Non-pigmented ciliary epithelial cell (primary cell): ENCODE results near the gene PBX3.
A peak's percentile ranks its signal among the peaks of the same experiment; 100 is the strongest.

ENCODE experiments used
- DNase-seq: peaks from one replicate; pipeline ENCODE4 v3.0.0-alpha.2; 2010; ENCODE audit warnings: low read depth

PBX3 gene

DNA sequence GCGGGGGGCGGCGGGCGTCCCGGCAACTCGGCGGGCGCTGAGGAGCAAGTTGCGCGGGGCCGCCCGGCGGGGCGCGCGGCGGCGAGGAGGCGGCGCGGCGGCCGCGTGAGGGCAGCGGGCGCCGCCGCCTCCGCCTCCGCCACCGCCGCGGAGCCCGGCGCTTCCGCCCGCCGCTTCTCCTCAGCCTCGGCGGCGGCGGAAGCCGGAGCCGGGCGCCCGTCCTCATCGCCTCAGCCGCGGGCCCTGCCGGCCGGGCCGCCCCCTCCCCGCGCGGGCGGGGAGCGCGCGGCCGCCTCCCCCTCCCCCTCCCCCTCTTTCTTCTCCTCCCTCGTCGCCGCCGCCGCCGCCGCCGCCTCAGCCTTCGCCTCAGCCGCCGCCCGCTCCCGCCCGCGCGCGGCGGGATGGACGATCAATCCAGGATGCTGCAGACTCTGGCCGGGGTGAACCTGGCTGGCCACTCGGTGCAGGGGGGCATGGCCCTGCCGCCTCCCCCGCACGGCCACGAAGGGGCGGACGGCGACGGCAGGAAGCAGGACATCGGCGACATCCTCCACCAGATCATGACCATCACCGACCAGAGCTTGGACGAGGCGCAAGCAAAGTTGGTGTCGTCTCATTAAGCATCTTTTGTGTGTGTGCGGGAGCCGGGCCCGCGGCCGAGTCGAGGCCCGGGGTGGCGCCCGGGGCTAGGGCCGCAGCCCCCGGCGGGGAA lies at the start of gene PBX3:
Gene PBX3 (plus strand): TSS at position 321 of the 712 bp plus-strand sequence.
- DNase-seq: no peak

DNA sequence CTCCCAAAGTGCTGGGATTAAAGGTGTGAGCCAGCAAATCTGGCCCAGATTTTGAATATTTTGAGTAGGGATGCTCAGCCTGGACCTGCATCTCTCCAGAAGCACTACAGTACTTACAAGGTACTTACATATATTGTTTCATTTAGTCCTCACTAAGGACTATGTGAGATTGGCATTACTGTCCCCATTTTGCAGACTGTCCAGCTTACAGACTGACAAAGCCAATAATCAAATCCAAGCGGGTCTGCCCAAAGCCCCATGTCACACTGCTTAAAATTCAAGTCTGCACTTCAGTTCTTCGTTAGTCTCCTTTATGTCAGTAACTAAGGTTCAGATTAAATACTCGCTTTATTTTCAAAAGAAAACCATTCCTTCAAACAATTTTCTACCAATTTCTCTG lies 47.3 kb upstream of the PBX3 start:
- no peak for DNase-seq

DNA sequence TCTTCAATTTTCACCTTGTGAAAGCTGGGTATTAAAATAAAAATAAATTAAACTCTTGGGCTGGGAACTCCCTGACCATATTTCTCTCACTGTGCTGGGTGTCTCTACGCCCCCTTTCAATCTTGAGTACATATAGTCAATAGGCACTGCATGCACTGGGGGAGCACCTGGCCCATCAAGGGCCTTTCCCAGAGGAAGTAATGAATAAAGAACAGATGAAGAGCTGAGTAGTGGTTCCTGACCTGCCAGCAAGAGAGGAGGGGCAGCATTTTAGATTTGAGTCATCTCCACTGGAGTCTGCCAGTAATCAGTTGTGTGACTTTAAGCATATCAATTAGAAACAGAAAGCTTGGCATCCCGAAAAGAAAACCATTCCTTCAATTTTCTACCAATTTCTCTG lies 46.4 kb upstream of the PBX3 start:
- no peak for DNase-seq

DNA sequence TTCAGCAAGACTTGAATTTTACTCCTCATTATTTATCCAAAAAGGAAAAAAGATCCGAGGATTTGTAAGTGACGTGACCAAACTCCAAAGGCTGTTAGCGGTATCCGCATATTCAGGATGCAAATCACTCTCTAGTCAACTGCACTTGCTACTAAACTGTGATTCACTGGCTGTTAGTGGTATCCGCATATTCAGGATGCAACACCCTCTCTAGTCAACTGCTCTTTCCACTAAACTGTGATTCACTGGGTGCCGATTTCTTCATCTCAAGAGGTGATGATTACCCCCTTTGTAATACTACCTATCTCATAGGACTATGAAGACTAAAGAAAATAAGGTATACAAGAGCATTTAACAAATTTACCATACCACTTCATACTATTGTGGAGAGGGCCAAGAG lies 45.8 kb upstream of the PBX3 start:
- peak; percentile 22 for DNase-seq

DNA sequence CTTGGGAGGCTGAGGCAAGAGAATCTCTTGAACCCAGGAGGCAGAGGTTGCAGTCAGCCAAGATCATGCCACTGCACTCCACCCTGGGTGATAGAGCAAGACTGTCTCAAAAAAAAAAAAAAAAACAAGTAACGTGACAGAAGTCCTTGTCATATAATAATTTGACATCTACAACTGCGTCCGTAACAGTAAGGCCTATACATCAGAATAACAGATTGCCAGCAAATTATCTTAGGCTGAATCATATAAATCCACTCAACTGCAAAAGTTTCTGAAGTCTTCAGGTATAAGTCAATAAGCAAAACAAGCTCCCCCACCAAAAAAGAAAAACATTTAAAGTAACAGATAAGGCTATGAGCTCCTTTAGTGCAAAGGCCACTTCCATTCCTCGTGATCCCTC lies 43.5 kb upstream of the PBX3 start:
- no peak for DNase-seq

DNA sequence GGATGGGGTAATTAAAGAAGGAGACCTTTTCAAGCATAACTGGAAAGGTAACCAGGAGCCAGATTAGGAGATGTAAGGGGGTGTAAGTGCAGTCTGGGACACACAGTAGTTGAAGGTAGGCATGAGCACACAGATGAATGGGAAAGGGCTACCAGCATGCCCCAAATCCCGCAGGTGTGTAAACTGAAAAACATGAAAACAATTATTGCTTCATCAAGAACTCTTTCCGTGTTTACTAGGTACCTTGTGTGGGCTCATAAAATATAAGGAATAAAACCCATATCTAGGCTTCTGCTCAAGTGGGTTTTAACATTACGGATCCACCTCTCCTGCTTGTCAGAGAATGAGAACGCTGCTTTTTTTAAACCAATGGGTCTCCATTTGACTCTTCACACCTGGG lies 41.3 kb upstream of the PBX3 start:
- DNase-seq: no peak

DNA sequence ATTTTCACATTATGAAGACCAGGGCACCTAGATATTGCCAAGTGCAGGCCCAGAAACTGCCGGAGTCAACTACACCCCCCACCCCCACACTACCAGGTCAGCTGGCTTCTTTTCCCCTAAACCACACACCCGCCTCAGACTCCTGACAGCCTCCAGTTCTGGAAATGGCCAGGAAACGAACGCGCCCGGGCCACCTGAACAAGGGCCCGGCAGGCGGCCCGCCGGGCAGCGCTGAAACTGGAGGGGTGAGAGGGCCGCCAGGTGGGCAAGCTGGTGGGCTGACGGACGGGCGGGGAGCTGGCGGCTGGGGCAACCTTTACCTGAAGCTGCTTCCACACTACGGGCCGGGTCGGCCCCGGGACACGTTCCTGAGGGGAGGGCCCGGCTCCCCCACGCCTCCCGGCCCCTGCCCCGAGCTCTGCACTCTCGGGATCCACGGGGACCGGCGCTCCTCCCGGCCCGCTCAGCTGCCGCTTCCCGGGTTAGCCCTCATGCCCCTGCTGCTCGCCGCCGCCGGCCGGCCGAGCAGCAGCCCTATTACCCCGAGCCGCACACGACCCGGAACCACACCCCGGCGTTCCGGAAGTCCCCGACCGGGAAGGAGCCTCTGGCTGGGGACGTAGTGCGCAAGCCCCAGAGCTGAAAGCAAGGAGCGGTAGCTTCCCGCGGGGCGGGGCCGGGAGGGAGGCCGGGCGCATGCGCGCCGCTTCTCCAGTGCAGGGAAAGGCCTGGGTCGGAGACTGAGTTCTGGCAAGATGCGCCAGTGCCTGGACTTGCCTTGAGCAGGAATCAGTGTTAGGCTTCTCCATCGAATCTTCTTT lies 40.3 kb upstream of the PBX3 start, which contains the start of gene MAPKAP1:
Gene MAPKAP1 (minus strand): TSS at position 558 of the 821 bp plus-strand sequence. CDS start 34,634 bp downstream, outside the sequence.
- peak; percentile 80 for DNase-seq

DNA sequence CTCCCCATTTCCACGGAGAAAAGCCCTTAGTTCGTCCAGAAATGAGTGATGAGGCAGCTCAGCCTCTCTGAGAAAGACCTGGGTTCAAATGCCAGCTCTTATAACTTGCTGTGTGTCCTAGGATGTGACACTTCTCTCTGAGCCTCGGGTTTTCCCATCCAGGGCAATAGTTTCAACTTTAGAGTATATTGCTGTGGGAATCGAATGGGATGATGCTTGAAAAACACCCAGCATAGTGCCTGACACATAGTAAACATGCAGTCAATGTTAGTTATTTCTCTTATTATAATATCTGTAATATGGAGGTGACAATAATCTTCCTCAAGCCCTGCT lies 39.7 kb upstream of the PBX3 start:
- DNase-seq: no peak

DNA sequence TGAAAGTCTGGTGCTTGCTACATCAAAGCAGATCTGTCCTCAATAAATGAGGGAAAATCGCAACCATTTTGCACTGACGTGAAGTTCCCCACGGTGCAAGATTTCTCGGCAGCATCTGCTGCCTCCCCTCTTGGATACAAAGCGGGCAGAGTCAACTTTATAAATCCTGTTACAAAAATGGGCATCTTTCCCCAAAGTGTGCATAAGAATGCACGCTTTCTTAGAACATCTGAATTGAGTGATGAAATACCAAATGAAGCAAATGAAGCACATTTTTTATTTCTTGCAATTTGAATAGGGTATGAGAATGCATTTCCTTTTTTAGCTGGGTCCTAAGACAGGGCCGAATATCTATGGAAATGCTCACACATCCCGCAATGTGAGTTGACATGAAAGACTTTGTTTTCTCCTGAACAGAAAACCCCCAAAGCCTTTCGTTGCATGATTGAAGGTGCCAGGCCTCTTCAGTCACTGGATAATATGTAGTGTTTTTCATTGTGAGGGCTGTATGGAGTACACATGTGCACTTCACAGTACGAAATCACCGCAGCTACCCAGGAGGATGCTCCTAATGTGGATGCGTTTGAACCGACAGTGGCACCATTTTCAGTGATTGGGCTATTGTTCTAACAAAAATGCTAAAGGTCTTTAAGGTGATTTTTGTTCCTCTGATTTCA lies 20.6 kb upstream of the PBX3 start:
- DNase-seq: no peak

DNA sequence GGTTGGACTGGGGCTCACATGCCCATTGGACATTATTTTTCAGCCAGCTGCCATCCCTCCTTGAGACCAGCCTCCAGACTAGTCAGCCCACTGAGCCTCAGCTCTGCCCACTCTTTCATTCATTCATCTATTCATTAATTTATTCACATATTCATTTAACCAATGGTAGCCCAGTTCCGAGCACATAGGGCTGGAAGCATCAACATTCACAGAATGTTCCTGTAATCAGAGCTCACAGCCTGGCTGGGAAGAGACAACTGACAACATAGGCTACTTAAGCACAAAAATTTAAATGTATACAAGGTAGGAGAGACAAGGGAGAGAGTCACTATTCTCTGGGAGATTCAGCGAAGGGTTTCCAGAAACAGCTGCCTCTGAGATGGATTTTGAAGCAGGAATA lies 17.0 kb upstream of the PBX3 start:
- DNase-seq: no peak

DNA sequence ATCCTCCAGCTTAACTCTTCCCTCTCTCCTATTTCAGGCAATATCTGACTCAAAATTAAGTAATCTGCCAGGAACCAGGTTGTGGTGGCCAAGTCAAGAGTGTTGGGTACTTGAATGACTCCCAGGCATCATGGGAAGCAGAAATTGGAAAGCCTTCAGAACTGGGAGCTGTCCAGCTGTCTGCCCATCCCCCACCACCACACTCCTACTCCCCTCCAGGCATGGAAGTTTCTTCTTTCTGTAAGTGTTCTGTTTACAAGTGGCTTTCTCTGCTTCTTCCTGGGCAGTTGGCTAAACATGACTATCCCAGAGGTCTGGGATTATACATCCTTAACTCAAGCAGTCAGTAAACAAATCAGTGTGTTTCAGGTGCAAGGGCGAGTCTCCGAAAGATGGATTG lies 14.6 kb upstream of the PBX3 start:
- DNase-seq: no peak

DNA sequence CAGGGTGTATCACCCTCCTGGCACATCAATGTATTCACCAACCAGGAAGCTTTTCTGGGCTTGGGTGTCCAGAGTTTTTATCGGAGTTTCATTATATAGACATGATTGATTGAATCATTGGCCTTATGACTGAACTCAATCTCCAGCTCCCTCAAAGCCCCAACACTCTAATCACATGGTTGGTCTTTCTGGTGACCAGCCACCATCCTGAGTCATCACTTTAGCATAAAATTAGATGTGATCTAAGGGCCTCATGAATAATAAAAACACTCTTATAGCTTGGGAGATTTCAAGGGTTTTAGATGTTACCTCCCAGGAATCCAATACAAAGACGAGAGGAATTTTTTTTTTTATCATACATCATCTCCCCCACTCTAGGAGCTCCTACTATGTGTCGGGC lies 7.7 kb upstream of the PBX3 start:
- DNase-seq: no peak

DNA sequence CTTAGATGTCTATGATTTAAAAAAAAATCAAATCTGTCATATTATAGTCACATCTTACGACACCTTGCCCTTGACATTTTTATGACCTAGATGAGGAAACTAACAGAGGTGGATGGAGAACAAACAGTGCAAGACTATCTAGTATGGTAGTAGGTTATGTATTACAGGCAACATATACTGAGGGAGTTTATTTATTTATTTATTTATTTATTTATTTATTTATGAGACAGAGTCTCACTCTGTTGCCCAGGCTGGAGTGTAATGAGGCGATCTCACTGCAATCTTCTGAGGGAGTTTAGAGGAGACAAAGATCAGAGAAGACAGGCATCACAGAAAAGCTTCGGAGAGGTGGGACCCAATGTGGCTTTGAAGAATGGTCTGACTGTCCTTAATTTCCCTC lies 4.5 kb upstream of the PBX3 start:
- no peak for DNase-seq

DNA sequence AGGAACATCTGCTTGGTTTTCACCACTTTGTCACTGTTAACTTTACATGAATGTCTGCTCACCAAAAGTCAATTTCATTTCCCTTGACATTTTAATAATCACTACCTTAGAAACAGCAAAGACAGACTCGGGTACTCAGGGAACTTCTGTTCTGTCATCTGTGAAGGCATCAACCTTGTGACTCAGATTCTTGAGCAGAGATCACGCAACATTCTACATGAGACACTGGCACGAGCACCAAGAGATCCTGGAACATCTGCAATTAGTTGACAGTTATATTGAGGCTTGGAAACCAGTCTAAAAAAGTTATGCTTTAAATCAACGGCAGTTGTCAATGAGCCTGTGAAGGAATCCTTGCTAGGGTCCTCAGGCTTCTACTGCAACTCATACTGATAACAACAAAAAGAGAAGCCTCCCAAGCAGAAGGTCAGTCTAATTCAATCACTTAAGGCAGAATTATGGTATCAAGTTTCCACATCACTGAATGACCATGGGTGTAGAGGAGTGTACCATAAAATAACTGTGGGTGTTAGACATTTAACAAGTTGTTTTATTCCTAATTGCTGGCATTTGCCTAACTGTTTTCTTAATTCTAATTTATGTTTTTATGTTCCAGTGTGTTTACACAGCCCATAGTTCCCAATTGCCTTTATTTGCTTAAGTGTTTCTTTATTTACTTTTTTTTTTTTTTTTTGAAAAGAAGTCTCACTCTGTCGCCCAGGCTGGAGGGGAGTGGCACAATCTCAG lies 3.3 kb upstream of the PBX3 start:
- DNase-seq: no peak

DNA sequence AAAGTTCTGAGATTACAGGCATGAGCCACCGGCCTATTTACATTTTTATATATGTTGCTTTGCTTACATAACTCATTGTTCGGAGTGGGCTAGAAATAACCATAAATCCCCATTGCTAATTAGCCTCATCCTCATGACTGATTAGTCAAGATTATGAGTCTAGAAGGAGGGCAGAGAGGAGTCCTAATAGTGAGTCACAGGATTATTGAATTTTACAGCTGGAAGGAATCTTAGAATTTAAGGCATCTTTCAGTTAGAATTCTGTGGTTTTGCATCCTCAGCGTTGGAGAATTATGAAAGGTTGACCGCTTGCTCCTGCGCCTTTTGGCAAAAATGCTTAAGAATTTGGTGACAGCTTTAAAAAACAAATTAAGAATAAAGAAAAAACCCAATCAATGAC lies 2.6 kb upstream of the PBX3 start:
- peak; percentile 74 for DNase-seq

DNA sequence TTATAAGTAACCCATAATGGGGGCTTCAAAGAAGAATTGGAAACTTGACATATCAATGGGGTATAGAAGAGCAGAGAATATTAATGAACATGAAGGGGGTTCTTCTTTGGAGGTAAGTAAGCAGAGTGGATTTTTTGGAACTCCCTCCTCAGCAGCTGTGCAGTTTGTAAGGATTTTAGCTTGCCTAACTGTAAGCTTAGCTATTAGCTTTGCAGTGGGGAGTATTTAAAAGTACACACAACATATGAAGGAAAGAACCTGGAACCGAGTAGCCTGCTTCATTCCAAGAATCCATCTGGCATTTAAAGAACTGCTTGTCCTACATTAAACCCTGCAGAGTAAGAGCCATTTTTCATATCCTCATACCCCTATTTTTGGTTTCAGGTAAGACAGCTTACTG lies 2.2 kb upstream of the PBX3 start:
- DNase-seq: no peak

DNA sequence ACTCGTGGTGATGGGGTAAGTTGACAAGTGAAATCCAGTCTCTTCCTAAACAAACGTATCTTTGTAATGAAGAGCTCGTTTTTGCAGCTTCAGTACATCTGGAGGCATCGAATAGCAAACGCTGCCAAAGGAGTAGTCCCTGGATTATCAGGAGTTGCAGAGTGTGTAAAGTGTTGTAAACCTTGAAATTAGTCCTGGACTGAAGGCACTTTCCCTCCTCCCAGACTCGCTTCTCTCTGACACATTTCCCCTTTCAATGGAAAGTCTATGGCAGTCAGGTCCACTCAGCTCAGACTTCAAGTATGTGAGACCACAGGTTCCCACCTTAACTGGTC lies 1.5 kb upstream of the PBX3 start:
- no peak for DNase-seq

DNA sequence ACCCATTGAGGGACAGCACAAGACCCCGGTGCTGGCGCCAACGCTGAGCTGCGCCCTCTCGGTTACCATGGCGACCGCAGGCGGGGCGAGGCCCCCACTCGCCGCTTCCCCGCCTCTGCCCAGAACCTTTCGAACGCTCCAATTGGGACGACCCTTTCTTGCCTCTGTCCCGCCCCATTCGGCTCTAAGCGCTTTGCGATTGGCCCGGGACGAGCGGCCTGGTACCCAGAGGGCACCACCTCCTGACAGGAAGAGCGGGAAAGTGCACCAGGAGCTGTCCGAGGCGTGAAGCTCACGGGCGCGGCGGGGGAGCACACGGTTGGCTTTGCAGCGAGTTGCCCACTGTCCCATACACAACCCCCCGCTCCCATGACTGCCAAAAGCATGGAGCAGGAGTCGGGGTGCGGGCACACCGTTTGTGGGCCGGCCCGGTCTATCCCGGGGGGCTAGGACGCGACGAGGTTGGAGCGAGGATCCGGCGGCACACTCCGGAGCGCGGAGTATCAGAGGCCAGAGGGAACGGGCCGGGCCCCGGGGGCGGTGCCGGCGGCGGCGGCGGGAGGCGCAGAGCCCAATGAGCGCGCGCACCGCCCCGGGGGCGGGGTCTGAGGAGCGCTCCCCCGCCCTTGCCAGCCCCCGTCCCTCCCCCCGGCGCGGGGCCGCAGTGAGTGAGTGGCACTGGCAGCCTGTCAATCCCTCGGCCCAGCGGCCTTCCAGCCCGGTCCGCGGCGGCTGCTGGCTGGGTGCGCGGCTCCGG lies 978 bp upstream of the PBX3 start:
- DNase-seq: peak; percentile 53

DNA sequence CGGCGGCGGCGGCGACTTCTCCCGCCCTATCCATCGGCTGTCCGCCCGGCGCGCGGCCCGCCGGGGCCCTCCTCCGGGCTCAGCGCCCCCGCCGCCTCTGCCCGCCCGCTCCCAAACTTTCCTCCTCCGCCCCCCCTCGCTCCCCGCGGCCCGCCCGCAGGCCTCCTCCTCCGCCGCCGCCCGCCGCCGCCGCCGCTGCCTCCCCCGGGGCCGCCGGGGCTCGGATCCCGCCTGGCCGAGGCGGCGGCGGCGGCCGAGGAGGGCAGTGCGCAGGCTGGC lies 460 bp upstream of the PBX3 start:
- no peak for DNase-seq

DNA sequence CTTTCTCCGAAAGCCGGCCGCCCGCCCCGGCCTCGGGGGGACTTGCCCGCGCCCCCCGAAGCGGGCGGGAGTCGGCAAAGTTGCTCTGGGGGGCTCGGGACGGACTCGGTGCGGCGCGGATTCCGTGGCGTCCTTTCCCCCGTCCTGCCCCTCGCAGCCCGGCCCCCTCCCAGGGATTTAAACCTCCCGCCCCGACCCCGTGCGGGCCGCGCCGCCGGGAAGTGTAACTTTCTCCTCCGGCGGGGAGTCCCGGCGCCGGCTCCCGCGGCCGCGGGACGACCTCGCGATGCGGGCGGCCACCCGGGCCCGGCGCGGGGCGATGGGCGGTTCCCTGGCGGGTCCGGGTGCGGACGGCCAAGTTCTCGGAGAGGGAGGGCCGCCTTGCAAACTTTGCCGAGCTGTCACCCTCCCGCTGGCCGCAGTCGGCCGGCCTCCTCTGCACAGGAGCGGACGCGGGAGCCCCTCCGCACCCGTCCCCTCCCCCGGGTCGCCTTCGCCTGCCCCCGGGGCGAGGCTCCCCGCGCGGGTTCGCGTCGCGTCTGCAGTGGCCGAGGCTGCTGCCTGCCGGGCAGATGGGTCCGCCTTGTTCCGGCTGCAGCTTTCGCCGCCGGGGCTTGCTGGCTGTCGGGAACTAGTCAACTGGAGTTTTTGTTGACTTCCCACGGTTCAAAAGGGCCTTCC lies 732 bp downstream of the PBX3 start:
- DNase-seq: no peak

DNA sequence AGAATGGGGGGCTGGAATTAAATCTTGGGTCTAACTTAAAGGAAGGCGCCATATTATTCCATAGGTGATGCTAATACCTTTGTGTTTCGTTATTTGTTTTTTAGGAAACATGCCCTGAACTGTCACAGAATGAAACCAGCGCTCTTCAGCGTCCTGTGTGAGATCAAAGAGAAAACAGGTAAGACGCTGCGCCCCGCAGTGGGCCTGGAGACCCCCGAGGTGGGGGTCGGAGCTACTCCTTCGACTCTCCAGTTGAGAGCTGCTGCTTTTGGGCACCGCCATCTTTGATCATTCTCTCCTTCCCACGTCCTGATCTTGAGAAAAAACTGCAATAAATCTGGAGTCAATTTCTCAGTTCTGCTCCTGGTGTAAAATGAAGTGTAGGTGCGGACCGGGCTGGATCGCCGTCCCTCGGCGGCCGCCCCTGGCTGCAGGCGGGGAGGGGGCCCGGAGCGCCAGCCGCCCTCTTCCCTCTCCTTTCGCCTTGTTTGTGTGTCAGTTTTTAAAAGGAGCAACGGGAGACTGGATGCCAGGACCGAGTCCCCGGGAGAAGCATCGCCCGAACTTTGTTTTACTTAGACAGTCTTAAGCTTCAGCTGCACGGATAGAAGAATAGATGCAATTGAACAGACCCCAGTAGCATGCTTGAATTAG lies 1.4 kb downstream of the PBX3 start:
- no peak for DNase-seq
